A673 (cell line): ENCODE data around the gene ETS2.

Source experiments
- EZH2 ChIP-seq: fragments of 200-600 bp; sonication (generic); IDR thresholded peaks from 2 replicates; pipeline ENCODE4 v1.6.1; 2017; ENCODE audit warnings: borderline replicate concordance, low read depth, mild to moderate bottlenecking, mixed read lengths, antibody characterized with exemption, low read length; ENCODE audit not compliant: poor library complexity, severe bottlenecking
- TF ChIP-seq, protein P1 (sequence below): fragments of 300-800, 200-600 bp; sonication (generic); conservative IDR thresholded peaks from 2 replicates; pipeline ENCODE4 v1.5.1; 2017; ENCODE audit warnings: low read depth, mild to moderate bottlenecking, antibody characterized with exemption, low read length, moderate library complexity, mixed read lengths

DNA sequence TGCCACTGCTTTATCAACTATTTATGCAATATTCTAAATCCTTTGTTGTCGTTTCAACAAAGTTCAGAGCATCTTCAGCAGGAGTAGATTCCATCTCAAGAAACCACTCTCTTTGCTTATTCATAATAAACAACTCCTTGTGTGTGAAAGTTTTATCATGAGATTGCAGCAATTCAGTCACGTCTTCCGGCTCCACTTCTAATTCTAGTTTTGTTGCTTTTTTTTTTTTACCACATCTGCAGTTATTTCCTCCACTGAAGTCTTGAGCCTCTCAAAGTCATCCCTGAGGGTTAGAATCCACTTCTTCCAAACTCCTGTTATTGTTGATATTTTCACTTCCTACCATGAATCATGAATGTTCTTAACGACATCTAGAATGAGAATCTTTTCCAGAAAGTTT is 14.8 kb upstream of the ETS2 start:
- TF ChIP-seq, protein P1, sequence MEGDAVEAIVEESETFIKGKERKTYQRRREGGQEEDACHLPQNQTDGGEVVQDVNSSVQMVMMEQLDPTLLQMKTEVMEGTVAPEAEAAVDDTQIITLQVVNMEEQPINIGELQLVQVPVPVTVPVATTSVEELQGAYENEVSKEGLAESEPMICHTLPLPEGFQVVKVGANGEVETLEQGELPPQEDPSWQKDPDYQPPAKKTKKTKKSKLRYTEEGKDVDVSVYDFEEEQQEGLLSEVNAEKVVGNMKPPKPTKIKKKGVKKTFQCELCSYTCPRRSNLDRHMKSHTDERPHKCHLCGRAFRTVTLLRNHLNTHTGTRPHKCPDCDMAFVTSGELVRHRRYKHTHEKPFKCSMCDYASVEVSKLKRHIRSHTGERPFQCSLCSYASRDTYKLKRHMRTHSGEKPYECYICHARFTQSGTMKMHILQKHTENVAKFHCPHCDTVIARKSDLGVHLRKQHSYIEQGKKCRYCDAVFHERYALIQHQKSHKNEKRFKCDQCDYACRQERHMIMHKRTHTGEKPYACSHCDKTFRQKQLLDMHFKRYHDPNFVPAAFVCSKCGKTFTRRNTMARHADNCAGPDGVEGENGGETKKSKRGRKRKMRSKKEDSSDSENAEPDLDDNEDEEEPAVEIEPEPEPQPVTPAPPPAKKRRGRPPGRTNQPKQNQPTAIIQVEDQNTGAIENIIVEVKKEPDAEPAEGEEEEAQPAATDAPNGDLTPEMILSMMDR: no peak
- no peak for TF ChIP-seq EZH2
